Measurements from ENCODE around the gene RHBDD2.
"Not testable (repeated sequence)": the region's sequence is repeated elsewhere in the genome, so short reads cannot be mapped to it uniquely, and the experiment has no call there.

Gene RHBDD2

DNA sequence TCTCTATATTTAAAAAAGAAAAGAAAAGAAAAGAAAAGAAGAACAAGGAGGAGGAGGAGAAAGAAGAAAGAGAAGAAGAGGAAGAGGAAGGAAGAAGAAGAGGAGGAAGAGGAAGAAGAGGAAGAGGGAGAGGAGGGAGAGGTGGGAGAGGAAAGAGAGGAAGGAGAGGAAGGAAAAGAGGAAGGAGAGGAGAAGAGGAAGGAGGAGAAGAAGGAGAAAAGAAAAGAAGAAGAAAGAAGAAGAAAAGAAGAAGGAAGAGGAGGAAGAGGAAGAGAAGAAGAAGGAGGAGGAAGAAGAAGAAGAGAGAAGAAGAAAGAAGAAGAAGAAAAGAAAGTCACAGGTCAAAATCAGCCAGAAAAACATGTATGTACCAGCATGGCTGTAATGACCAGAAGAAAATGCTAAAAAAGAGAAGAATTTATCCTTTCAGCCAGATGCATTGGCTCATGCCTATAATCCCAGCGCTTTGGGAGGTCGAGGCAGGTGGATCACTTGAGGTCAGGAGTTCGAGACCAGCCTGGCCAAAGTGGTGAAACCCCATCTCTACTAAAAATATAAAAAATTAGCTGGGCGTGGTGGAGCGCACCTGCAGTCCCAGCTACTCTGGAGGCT lies 30.8 kb downstream of the RHBDD2 start:
- TF ChIP-seq, protein P1, sequence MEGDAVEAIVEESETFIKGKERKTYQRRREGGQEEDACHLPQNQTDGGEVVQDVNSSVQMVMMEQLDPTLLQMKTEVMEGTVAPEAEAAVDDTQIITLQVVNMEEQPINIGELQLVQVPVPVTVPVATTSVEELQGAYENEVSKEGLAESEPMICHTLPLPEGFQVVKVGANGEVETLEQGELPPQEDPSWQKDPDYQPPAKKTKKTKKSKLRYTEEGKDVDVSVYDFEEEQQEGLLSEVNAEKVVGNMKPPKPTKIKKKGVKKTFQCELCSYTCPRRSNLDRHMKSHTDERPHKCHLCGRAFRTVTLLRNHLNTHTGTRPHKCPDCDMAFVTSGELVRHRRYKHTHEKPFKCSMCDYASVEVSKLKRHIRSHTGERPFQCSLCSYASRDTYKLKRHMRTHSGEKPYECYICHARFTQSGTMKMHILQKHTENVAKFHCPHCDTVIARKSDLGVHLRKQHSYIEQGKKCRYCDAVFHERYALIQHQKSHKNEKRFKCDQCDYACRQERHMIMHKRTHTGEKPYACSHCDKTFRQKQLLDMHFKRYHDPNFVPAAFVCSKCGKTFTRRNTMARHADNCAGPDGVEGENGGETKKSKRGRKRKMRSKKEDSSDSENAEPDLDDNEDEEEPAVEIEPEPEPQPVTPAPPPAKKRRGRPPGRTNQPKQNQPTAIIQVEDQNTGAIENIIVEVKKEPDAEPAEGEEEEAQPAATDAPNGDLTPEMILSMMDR (IDR thresholded peaks at IDR 0.05; ENCODE audit: control insufficient read depth, extremely low read depth, insufficient read depth) = no peak
- H3K4me3 ChIP-seq (ENCODE audit: low read depth, low read length) = no peak overlapping the region
- no peak for DNase-seq (ENCODE audit: low read depth)

GRCh38 chr7:75911186-75911585 lies 32.4 kb downstream of the RHBDD2 start:
- not testable (repeated sequence) for DNase-seq (ENCODE audit: low read depth); H3K4me3 ChIP-seq (ENCODE audit: low read depth, low read length)

DNA sequence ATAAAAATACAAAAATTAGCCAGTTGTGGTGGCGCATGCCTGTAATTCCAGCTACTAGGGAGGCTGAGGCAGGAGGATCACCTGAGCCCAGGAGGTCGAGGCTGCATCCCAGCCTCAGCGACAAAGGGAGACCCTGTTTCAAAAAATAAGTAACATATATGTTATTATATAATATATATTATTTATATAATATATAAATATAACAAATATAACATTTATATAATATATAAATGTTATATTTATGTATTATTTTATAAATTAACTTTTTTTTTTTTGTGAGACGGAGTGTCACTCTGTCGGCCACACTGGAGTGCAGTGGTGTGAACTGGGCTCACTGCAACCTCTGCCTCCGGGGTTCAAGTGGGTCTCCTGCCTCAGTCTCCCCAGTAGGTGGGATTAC lies 34.6 kb downstream of the RHBDD2 start:
- TF ChIP-seq, protein P1 (IDR thresholded peaks at IDR 0.05; ENCODE audit: control insufficient read depth, extremely low read depth, insufficient read depth) = no peak
- no peak for DNase-seq (ENCODE audit: low read depth)

GRCh38 chr7:75914169-75914654 lies 35.4 kb downstream of the RHBDD2 start:
- TF ChIP-seq, protein P1 (IDR thresholded peaks at IDR 0.05; ENCODE audit: control insufficient read depth, extremely low read depth, insufficient read depth) = no peak
- no peak for DNase-seq (ENCODE audit: low read depth)
- H3K4me3 ChIP-seq (ENCODE audit: low read depth, low read length) = peak overlapping the region; percentile 98

More for the DNA sequence above, 34.6 kb downstream of the RHBDD2 start:
- H3K4me3 ChIP-seq (ENCODE audit: low read depth, low read length) = no peak overlapping the region

DNA sequence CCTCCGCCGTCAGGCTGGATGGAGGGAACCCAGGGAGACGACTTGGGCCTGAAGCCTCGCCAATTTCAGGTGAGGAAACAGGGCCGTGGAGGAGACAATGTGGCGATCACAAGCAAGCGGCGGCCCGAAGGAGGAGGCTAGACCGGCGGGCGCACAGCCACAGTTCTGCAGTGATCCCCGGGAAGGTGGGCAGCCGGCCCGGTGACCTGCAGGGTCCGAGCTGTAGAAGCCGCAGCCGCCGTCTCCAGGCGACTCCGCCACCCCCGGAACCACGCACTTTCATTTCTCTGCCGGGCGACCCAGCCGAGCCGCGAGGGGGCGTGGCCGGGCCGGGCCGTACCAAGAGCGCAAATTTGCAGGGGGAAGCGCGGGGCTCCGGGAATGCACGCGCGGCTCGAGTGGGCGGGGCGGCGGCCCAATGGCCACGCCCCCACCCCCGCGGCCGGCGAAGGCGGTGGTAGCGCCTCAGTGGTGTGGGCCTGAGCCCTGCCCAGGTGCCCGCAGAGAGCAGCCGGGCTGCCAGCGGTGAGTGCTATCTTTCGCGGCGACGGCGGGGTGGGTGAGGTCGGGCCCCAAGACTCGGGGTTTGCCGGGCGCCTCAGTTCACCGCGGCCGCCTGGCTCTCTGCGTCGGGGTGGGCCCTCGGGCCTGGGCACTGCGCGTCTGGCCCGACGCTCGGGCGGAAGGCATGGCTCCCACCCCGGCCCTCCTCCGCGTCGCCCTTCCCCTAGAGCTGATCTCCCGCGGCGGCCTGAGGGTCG lies 36.0 kb downstream of the RHBDD2 start, which contains the start of gene POR:
POR (plus strand) TSS at position 501 of the 761 bp plus-strand sequence. CDS start 38,847 bp downstream, outside the sequence.
- TF ChIP-seq, protein P1 (IDR thresholded peaks at IDR 0.05; ENCODE audit: control insufficient read depth, extremely low read depth, insufficient read depth) = no peak
- peak within 1 kb of the TSS; percentile 98 for H3K4me3 ChIP-seq (ENCODE audit: low read depth, low read length)
- peak; percentile 68 for DNase-seq (ENCODE audit: low read depth)

GRCh38 chr7:75915416-75916156 lies 36.8 kb downstream of the RHBDD2 start:
- H3K4me3 ChIP-seq (ENCODE audit: low read depth, low read length) = peak overlapping the region; percentile 98
- DNase-seq (ENCODE audit: low read depth) = no peak
- TF ChIP-seq, protein P1 (IDR thresholded peaks at IDR 0.05; ENCODE audit: control insufficient read depth, extremely low read depth, insufficient read depth) = no peak

- peak overlapping the region; percentile 98 for H3K4me3 ChIP-seq (ENCODE audit: low read depth, low read length)
- TF ChIP-seq, protein P1 (IDR thresholded peaks at IDR 0.05; ENCODE audit: control insufficient read depth, extremely low read depth, insufficient read depth) = no peak
- DNase-seq (ENCODE audit: low read depth) = no peak
Measured at GRCh38 chr7:75916259-75916658, 37.4 kb downstream of the RHBDD2 start.

Measured in LNCaP clone FGC (cell line).